Psoas muscle (tissue), 8 donors: ENCODE measurements around the gene VIP. TPM values are rescaled to one million over a fixed set of nuclear protein-coding genes. Genes with fewer than 3 reads are reported as not detected.

Experiments
- ATAC-seq, 4 donors: fragments of 200-7000 bp; cut with Tn5 transposase; one replicate each; pipeline ENCODE4 v1.9.1; 2020; ENCODE audit warnings: moderate library complexity in 3 of 4, mild to moderate bottlenecking in 2 of 4
- DNase-seq, 2 donors: peaks; one replicate each; pipeline ENCODE4 v3.0.0-alpha.2; 2020
- H3K27ac ChIP-seq: fragments of 200-600 bp; one replicate; pipeline ENCODE4 v1.8.0; 2022
- H3K27me3 ChIP-seq, 3 donors: fragments of 200-600 bp in 1 of 3; one replicate each; pipeline versions ENCODE4 v1.6.1 to v1.8.0; 2013 to 2022; ENCODE audit warnings: low read length in 2 of 3, mild to moderate bottlenecking in 2 of 3, moderate library complexity in 1 of 3; ENCODE audit not compliant: insufficient read depth in 3 of 3
- H3K36me3 ChIP-seq, 2 donors: fragments of 200-600 bp in 1 of 2; one replicate each; pipeline versions ENCODE4 v1.6.1 to v1.8.0; 2013 to 2022; ENCODE audit warnings: low read depth in 1 of 2, mild to moderate bottlenecking in 1 of 2, moderate library complexity in 1 of 2; ENCODE audit not compliant: insufficient read depth in 1 of 2
- H3K4me1 ChIP-seq: fragments of 200-600 bp; one replicate; pipeline ENCODE4 v1.8.0; 2022
- H3K4me3 ChIP-seq: fragments of 200-600 bp; one replicate; pipeline ENCODE4 v1.8.0; 2022; ENCODE audit warnings: mild to moderate bottlenecking
- H3K9me3 ChIP-seq: fragments of 200-600 bp; one replicate; pipeline ENCODE4 v1.8.0; 2022
- intact Hi-C, 2 donors: fragments of 100-400 bp; cut with DNase I; formaldehyde crosslinking; loops; one replicate each; pipeline versions ENCODE4 v1.11.0 to v1.14.2; 2022
- polyA plus RNA-seq, 3 donors: library from polyadenylated mRNA; stranded (reverse); fragments of 200-250 nt; gene quantifications; one replicate each; pipeline ENCODE4 v1.2.3, GENCODE V29; 2013
- total RNA-seq, 4 donors: library from RNA; stranded (reverse); fragmentation: NEBNext Ultra II Directional in 2 of 4; extraction: Animal tissue kit (Norgen Biotek cat#: 25700) in 2 of 4; gene quantifications; one replicate each; pipeline versions ENCODE4 v1.2.1 to v1.2.4, GENCODE V29; 2021 to 2023
- TF ChIP-seq, protein P1 (sequence below): fragments of 200-600 bp; IDR thresholded peaks from one replicate; pipeline ENCODE4 v1.8.0; 2022; ENCODE audit warnings: antibody characterized with exemption
- donor health status: healthy with polysubstance abuse.
- donor health status: DM: no; HTN: no; CAD: no; lungs with moderate emphysema.
- donor health status: Bipolar disorder and iron deficiency.
- donor health status: healthy.
- donor health status: DM: yes; HTN: yes; CAD: no.
- donor health status: DM: no; HTN: no; CAD: no.
- donor health status: DM: no; HTN: no; CAD: no.
- donor health status: DM: yes; HTN: yes; CAD: no.

The VIP gene
- total and polyA plus RNA-seq, 7 donors: 0.21 to 0.30 (median 0.27) TPM; not detected in 3

DNA sequence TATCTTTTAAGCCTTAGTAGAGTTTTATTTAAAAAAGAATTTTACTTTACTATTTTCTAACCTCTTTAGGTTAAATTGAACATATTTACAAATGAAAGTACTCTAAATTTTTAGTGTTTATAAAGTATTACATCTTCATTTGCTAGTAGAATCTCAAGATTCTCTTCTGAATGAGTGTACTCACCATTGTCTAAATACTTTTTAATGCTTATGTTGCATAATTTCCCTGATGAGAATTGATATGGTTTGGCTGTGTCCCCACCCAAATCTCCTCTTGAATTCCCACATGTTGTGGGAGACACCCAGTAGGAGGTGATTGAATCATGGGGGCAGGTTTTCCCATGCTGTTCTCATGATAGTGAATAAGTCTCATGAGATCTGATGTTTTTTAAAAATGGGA is 53.6 kb downstream of the VIP start:
- DNase-seq (no peak), ATAC-seq (no peak)
- Histone ChIP-seq H3K4me1 (no peaks in the 10 kb centered on the region), H3K4me3 (no peak overlapping the region), H3K36me3 (no peaks in the 10 kb centered on the region), H3K9me3 (no peaks in the 10 kb centered on the region), H3K27me3 (no peaks in the 10 kb centered on the region), H3K27ac (no peak overlapping the region)
- intact Hi-C loops: no loop called here
- TF ChIP-seq, protein P1, sequence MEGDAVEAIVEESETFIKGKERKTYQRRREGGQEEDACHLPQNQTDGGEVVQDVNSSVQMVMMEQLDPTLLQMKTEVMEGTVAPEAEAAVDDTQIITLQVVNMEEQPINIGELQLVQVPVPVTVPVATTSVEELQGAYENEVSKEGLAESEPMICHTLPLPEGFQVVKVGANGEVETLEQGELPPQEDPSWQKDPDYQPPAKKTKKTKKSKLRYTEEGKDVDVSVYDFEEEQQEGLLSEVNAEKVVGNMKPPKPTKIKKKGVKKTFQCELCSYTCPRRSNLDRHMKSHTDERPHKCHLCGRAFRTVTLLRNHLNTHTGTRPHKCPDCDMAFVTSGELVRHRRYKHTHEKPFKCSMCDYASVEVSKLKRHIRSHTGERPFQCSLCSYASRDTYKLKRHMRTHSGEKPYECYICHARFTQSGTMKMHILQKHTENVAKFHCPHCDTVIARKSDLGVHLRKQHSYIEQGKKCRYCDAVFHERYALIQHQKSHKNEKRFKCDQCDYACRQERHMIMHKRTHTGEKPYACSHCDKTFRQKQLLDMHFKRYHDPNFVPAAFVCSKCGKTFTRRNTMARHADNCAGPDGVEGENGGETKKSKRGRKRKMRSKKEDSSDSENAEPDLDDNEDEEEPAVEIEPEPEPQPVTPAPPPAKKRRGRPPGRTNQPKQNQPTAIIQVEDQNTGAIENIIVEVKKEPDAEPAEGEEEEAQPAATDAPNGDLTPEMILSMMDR: no peak

Other genes with a start within 250 kb of the VIP start
- 10 to 100 TPM; 16.0 to 74.6 (median 35.3) TPM for gene SYNE1, start 113.4 kb upstream of the VIP start, total RNA-seq
- 10 to 100 TPM in 1 of 3 donors, 1 to 10 TPM in 2; 6.0 to 16.5 (median 8.1) TPM for gene SYNE1, start 113.4 kb upstream of the VIP start, polyA plus RNA-seq
- gene MYCT1, start 52.9 kb upstream of the VIP start, total RNA-seq: 10 to 100 TPM in 1 of 4 donors, 1 to 10 TPM in 3; 5.3 to 13.7 (median 6.3) TPM
- gene MYCT1, start 52.9 kb upstream of the VIP start, polyA plus RNA-seq: 1 to 10 TPM; 4.5 to 7.3 (median 6.9) TPM
- gene FBXO5, start 232.2 kb downstream of the VIP start, total RNA-seq: 1 to 10 TPM; 1.1 to 1.9 (median 1.5) TPM
- gene FBXO5, start 232.2 kb downstream of the VIP start, polyA plus RNA-seq: 1 to 10 TPM in 1 of 3 donors, under 1 TPM in 2; 0.76 to 1.3 (median 0.86) TPM